Caco-2 (cell line): ENCODE measurements around the gene ZNF112. TPM values are rescaled to one million over a fixed set of nuclear protein-coding genes. Genes with fewer than 3 reads are reported as not detected.

Experiments
- BruUV-seq: library from RNA; stranded (reverse); fragments of 400-500 nt; replicated peaks from 2 replicates; lab custom pipeline; 2021; lab: Mats Ljungman, UMichigan
- CTCF ChIA-PET: fragments of 300-600 bp; sonication (Branson Sonifier 250); formaldehyde crosslinking; loops from one replicate; lab custom pipeline; 2022; ENCODE audit warnings: antibody characterized with exemption; lab: Charles Lee
- POLR2A ChIA-PET: fragments of 300-600 bp; sonication (Branson Sonifier 250); formaldehyde crosslinking; loops from one replicate; lab custom pipeline; 2022; ENCODE audit warnings: antibody characterized with exemption; lab: Charles Lee
- DNase-seq, 2 experiments: peaks; one replicate each; pipeline versions ENCODE4 v3.0.0 to v3.0.0-alpha.2; 2020 to 2022
- H3K27me3 ChIP-seq: replicated peaks from 2 replicates; pipeline ENCODE4 v1.6.0; 2011; ENCODE audit warnings: low read length; ENCODE audit not compliant: control insufficient read depth, insufficient read depth
- H3K36me3 ChIP-seq: 2 replicates; pipeline ENCODE4 v1.5.1; 2011; ENCODE audit warnings: low read length; ENCODE audit not compliant: control insufficient read depth, insufficient read depth
- H3K4me1 ChIP-seq: fragments of 250-450 bp; sonication (Bioruptor Pico); 2 replicates; pipeline ENCODE4 v1.5.1; 2020; ENCODE audit warnings: mild to moderate bottlenecking
- H3K4me3 ChIP-seq: 2 replicates; pipeline ENCODE4 v1.5.1; 2011; ENCODE audit warnings: low read depth, mild to moderate bottlenecking, control low read depth, low read length
- H3K9me3 ChIP-seq: fragments of 250-450 bp; sonication (Bioruptor Pico); 2 replicates; pipeline ENCODE4 v1.5.1; 2020; ENCODE audit warnings: mild to moderate bottlenecking, moderate library complexity
- H3K27ac Mint-ChIP-seq: one replicate; pipeline ENCODE4 v1.8.0; 2022; ENCODE audit warnings: mixed read lengths; ENCODE audit not compliant: unreplicated experiment
- H3K27me3 Mint-ChIP-seq: one replicate; pipeline ENCODE4 v1.8.0; 2022; ENCODE audit warnings: mixed read lengths; ENCODE audit not compliant: insufficient read depth, unreplicated experiment
- H3K36me3 Mint-ChIP-seq: one replicate; pipeline ENCODE4 v1.8.0; 2022; ENCODE audit warnings: mild to moderate bottlenecking, mixed read lengths; ENCODE audit not compliant: insufficient read depth, unreplicated experiment
- H3K4me1 Mint-ChIP-seq: one replicate; pipeline ENCODE4 v1.8.0; 2022; ENCODE audit warnings: low read depth, mixed read lengths; ENCODE audit not compliant: unreplicated experiment
- H3K4me3 Mint-ChIP-seq: one replicate; pipeline ENCODE4 v1.8.0; 2022; ENCODE audit warnings: mild to moderate bottlenecking, moderate library complexity, mixed read lengths; ENCODE audit not compliant: unreplicated experiment
- H3K9me3 Mint-ChIP-seq: one replicate; pipeline ENCODE4 v1.8.0; 2022; ENCODE audit warnings: mixed read lengths; ENCODE audit not compliant: unreplicated experiment
- CTCF ChIP-seq, 2 experiments: fragments of 200-600 bp in 1 of 2; IDR thresholded peaks; 1 replicate in 1 of 2; 2 replicates in 1 of 2; pipeline versions ENCODE4 v1.5.1 to v1.8.0; 2011 to 2022; ENCODE audit warnings: antibody characterized with exemption in 1 of 2, control low read depth in 1 of 2, inconsistent platforms in 1 of 2, low read depth in 1 of 2, low read length in 1 of 2, mild to moderate bottlenecking in 1 of 2, moderate library complexity in 1 of 2; ENCODE audit not compliant: insufficient read depth in 1 of 2, severe bottlenecking in 1 of 2, unreplicated experiment in 1 of 2
- intact Hi-C: fragments of 100-400 bp; cut with micrococcal nuclease; formaldehyde crosslinking; loops from one replicate; pipeline ENCODE4 v1.10.0; 2022; ENCODE audit not compliant: unreplicated experiment
- total RNA-seq: library from RNA; stranded (reverse); gene quantifications from 2 replicates; pipeline ENCODE4 v1.2.3, GENCODE V29; 2022

Gene ZNF112
- total RNA-seq, 1 experiment from 2014 or later = 6.1 TPM

GRCh38 chr19:44277331-44277730 is 79.1 kb downstream of the ZNF112 start:
- no peak overlapping the region for H3K4me3 Mint-ChIP-seq
- intact Hi-C loops = no loop called here
- no TSS peak for BruUV-seq
- H3K4me1 Mint-ChIP-seq = no peaks in the 10 kb centered on the region
- H3K36me3 ChIP-seq = no peaks in the 10 kb centered on the region
- no peaks in the 10 kb centered on the region for H3K4me1 ChIP-seq
- ChIA-PET CTCF (no interaction called here), POLR2A (no interaction called here)
- H3K36me3 Mint-ChIP-seq = peaks cover 9% of the 10 kb centered on the region
- no peak for TF ChIP-seq CTCF (IDR thresholded peaks at IDR 0.05; ENCODE audit: insufficient read depth in 1 of 2, low read depth in 1 of 2, low read length in 1 of 2, severe bottlenecking in 1 of 2, unreplicated experiment in 1 of 2)
- H3K4me3 ChIP-seq = no peak overlapping the region
- no peaks in the 10 kb centered on the region for H3K27me3 Mint-ChIP-seq
- peaks cover 6% of the 10 kb centered on the region; the same call in 1 of the 2 replicates for H3K9me3 ChIP-seq
- no peak for DNase-seq
- peaks cover 62% of the 10 kb centered on the region for H3K9me3 Mint-ChIP-seq
- no peak overlapping the region for H3K27ac Mint-ChIP-seq
- H3K27me3 ChIP-seq = no peaks in the 10 kb centered on the region

Other genes with a start within 250 kb of the ZNF112 start
- 4.3 and 4.8 TPM in 2 replicates for gene ZNF225, start 243.3 kb downstream of the ZNF112 start, total RNA-seq
- 9.4 and 13.3 TPM in 2 replicates for gene ZNF234, start 215.1 kb downstream of the ZNF112 start, total RNA-seq
- 27.0 and 28.0 TPM in 2 replicates for gene ZNF226, start 191.6 kb downstream of the ZNF112 start, total RNA-seq
- gene ZNF227, start 144.1 kb downstream of the ZNF112 start, total RNA-seq = 25.9 and 27.3 TPM in 2 replicates
- gene ZNF233, start 96.8 kb downstream of the ZNF112 start, total RNA-seq = 4.2 and 4.5 TPM in 2 replicates
- gene ZNF235, start 51.7 kb downstream of the ZNF112 start, total RNA-seq = 9.2 and 9.5 TPM in 2 replicates
- 0.91 and 1.5 TPM in 2 replicates for gene ZNF285, start 44.9 kb upstream of the ZNF112 start, total RNA-seq
- not detected in 2 replicates for gene ZNF229, start 91.8 kb upstream of the ZNF112 start, total RNA-seq
- 9.1 and 13.3 TPM in 2 replicates for gene ZNF180, start 143.8 kb upstream of the ZNF112 start, total RNA-seq
- gene CEACAM20, start 173.0 kb upstream of the ZNF112 start, total RNA-seq = 0.16 TPM in 1 of 2 replicates, not detected in the other